Glomerular visceral epithelial cell (primary cell): ENCODE measurements around the gene MMGT1.
"Not testable (repeated sequence)": the region's sequence is repeated elsewhere in the genome, so short reads cannot be mapped to it uniquely, and the experiment has no call there.

ENCODE experiments used
- DNase-seq: peaks from one replicate; pipeline ENCODE4 v3.0.0-alpha.2; 2016; ENCODE audit errors: extremely low spot score

The MMGT1 gene

GRCh38 chrX:135923353-135923752 is 50.4 kb downstream of the MMGT1 start:
- DNase-seq, result no peak

DNA sequence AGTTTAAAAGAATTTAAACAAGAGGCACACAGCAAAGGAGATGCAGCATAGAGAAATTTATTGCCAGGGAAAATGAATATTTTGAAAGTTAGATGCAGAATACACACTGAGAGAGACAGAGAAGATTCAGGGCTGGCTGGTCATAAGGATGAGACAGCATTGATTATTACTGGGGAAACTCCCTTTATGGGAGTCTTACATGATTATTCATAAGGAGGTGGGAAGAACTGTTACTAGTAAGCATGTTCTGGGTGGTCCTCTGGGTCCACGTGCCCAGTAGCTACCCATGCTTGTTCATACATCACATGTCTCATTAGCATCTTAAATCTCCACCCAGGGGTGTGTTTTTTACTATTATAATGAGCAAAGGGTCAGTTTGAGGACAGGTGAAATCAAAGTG is 53.3 kb downstream of the MMGT1 start:
- not testable (repeated sequence) for DNase-seq

DNA sequence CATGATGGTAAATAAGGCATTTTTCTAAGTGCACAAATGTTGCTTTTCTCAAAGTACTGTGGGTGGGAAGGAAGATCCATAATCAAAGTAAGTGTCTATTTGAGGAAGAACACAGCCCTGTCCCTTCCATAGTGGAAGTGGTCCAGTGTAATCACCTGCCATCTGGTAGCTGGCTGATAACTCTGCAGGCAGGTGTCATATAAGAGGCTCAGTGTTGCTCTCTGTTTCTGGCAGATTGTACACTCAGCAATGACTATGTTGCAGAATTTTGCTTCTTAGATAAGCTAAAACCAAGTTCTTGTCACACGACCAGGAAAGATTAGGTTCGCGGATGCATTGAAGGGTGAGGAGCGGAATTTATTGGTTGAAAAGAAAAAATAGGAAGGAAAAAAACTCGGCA is 59.4 kb downstream of the MMGT1 start:
- DNase-seq, result no peak
